Endothelial cell of hepatic sinusoid (primary cell): ENCODE measurements around the gene OR14I1.
"Not testable (repeated sequence)": the region's sequence is repeated elsewhere in the genome, so short reads cannot be mapped to it uniquely, and the experiment has no call there.

ENCODE experiments used
- in situ Hi-C: cut with HindIII; loops from 2 replicates; pipeline ENCODE4 v1.10.0; 2017; ENCODE audit warnings: low sequenced_read_pairs

OR14I1 gene

GRCh38 chr1:248688527-248689298, 13.9 kb downstream of the OR14I1 start:
- in situ Hi-C loops = no loop called here

GRCh38 chr1:248686815-248687214, 15.8 kb downstream of the OR14I1 start:
- in situ Hi-C loops = no loop called here

GRCh38 chr1:248681651-248682050, 20.9 kb downstream of the OR14I1 start:
- in situ Hi-C loops = no loop called here

- in situ Hi-C loops = no loop called here
These were observed 32.6 kb downstream of the OR14I1 start for GRCh38 chr1:248670003-248670402.

- in situ Hi-C loops = not testable (repeated sequence)
These were observed 38.9 kb downstream of the OR14I1 start for GRCh38 chr1:248663453-248664328.

- in situ Hi-C loops = not testable (repeated sequence)
These were observed 45.8 kb downstream of the OR14I1 start for GRCh38 chr1:248656797-248657196.

GRCh38 chr1:248655354-248655753, 47.2 kb downstream of the OR14I1 start, which contains the start of gene OR2T27:
TSS of gene OR2T27 (minus strand) at chr1:248655528. CDS start at chr1:248650884, 4,644 bp downstream.
- in situ Hi-C loops = not testable (repeated sequence)
